K562 (cell line): Measurements from ENCODE around the gene EPHB4. TPM values are rescaled to one million over a fixed set of nuclear protein-coding genes. Genes with fewer than 3 reads are reported as not detected.

Experiments
- ATAC-seq: fragments of 200-7000 bp; cut with Tn5 transposase; 3 replicates; pipeline ENCODE4 v1.9.1; 2020; ENCODE audit warnings: moderate library complexity
- BruUV-seq: library from RNA; stranded (reverse); fragments of 400-500 nt; replicated peaks from 2 replicates; lab custom pipeline; 2021; lab: Mats Ljungman, UMichigan
- CTCF ChIA-PET: fragments of 300-600 bp; formaldehyde crosslinking; extraction: SDS; loops from one replicate; lab custom pipeline; 2021; ENCODE audit warnings: low intra/inter-chr PET ratio; lab: Yijun Ruan, JAX
- POLR2A ChIA-PET: fragments of 300-600, 350-650 bp; sonication (Branson Sonifier 250); formaldehyde crosslinking; extraction: SDS; loops from one replicate; lab custom pipeline; 2021; ENCODE audit warnings: antibody characterized with exemption, inconsistent platforms; lab: Yijun Ruan, JAX
- DNase-seq, 4 experiments: peaks; one replicate each; pipeline versions ENCODE4 v3.0.0 to v3.0.0-alpha.2; 2011 to 2018; ENCODE audit warnings: low spot score in 3 of 4, mixed read lengths in 3 of 4; ENCODE audit errors: extremely low read depth in 1 of 4
- FAIRE-seq: peaks from 2 replicates; lab custom pipeline; 2011; peaks lifted over from hg19 to GRCh38; lab: Jason Lieb, UNC
- H2AFZ ChIP-seq: 2 replicates; pipeline ENCODE4 v1.6.0; 2011; ENCODE audit warnings: low read depth, low read length, control low read depth, inconsistent platforms
- H3K27ac ChIP-seq: fragments of 200-600 bp; 3 replicates; pipeline ENCODE4 v1.8.0; 2011; ENCODE audit warnings: low read depth, mild to moderate bottlenecking, control low read depth, inconsistent platforms, low read length, moderate library complexity, mixed read lengths; ENCODE audit errors: extremely low read depth
- H3K27me3 ChIP-seq, 2 experiments: fragments of 300-600 bp in 1 of 2; 2 replicates in 1 of 2; 3 replicates in 1 of 2; pipeline versions ENCODE4 v1.6.0 to v1.8.0; 2011; ENCODE audit warnings: inconsistent platforms in 2 of 2, low read length in 2 of 2, mild to moderate bottlenecking in 1 of 2, mixed read lengths in 1 of 2, moderate library complexity in 1 of 2; ENCODE audit not compliant: control insufficient read depth in 2 of 2, insufficient read depth in 2 of 2
- H3K36me3 ChIP-seq: fragments of 300-600 bp; 3 replicates; pipeline ENCODE4 v1.8.0; 2011; ENCODE audit warnings: mild to moderate bottlenecking, low read length, inconsistent platforms; ENCODE audit not compliant: control insufficient read depth, insufficient read depth
- H3K4me1 ChIP-seq, 2 experiments: fragments of 200-600 bp in 1 of 2; replicated peaks in 1 of 2; 2 replicates in 1 of 2; 3 replicates in 1 of 2; pipeline versions ENCODE4 v1.5.1 to v1.8.0; 2011; ENCODE audit warnings: inconsistent platforms in 2 of 2, low read length in 2 of 2, mild to moderate bottlenecking in 1 of 2, mixed read lengths in 1 of 2, moderate library complexity in 1 of 2; ENCODE audit not compliant: control insufficient read depth in 2 of 2, insufficient read depth in 2 of 2
- H3K4me2 ChIP-seq: 2 replicates; pipeline ENCODE4 v1.6.1; 2011; ENCODE audit warnings: low read length, control low read depth, inconsistent platforms, mixed read lengths; ENCODE audit not compliant: insufficient read depth
- H3K4me3 ChIP-seq: fragments of 200-600 bp; sonication (generic), shearing (Covaris generic); 2 replicates; pipeline ENCODE4 v1.5.1; 2016; ENCODE audit warnings: control low read depth, inconsistent platforms
- H3K79me2 ChIP-seq: fragments of 200-600 bp; 3 replicates; pipeline ENCODE4 v1.8.0; 2011; ENCODE audit warnings: low read length, inconsistent platforms; ENCODE audit not compliant: control insufficient read depth, insufficient read depth
- H3K9ac ChIP-seq, 2 experiments: 2 replicates each; pipeline versions ENCODE4 v1.6.0 to v1.6.1; 2011; ENCODE audit warnings: low read depth in 2 of 2, low read length in 2 of 2, control low read depth in 1 of 2, inconsistent platforms in 1 of 2, mild to moderate bottlenecking in 1 of 2, mixed read lengths in 1 of 2; ENCODE audit not compliant: insufficient read depth in 1 of 2
- H3K9me1 ChIP-seq: one replicate; pipeline ENCODE4 v1.6.0; 2011; ENCODE audit warnings: inconsistent platforms, mild to moderate bottlenecking, low read length, moderate library complexity; ENCODE audit not compliant: control insufficient read depth, insufficient read depth
- H3K9me3 ChIP-seq: replicated peaks from 2 replicates; pipeline ENCODE4 v1.5.1; 2011; ENCODE audit warnings: low read depth, low read length, inconsistent platforms; ENCODE audit not compliant: control insufficient read depth, insufficient read depth
- H4K20me1 ChIP-seq: replicated peaks from 2 replicates; pipeline ENCODE4 v1.6.1; 2011; ENCODE audit warnings: low read length, inconsistent platforms, mixed read lengths; ENCODE audit not compliant: control insufficient read depth, insufficient read depth
- STAG1 ChIP-seq: sonication (generic); formaldehyde crosslinking; IDR thresholded peaks from 2 replicates; pipeline ENCODE4 v1.5.0; 2020; ENCODE audit warnings: missing genetic modification reagents, borderline replicate concordance
- ZNF707 ChIP-seq: fragments of 250-450 bp; sonication (Bioruptor Pico); conservative IDR thresholded peaks from 2 replicates; pipeline ENCODE4 v1.8.0; 2022; ENCODE audit warnings: inconsistent platforms, mild to moderate bottlenecking, moderate library complexity
- WGBS: fragments of 100-300 bp; shearing (Covaris generic); methylation state at CpG from one replicate; pipeline ENCODE4 v1.1.6; 2016; ENCODE audit warnings: low coverage, mixed read lengths; ENCODE audit not compliant: insufficient coverage; ENCODE audit errors: missing lambda C conversion rate; 5-methylcytosine and 5-hydroxymethylcytosine counted together
- in situ Hi-C: fragments of 300-500 bp; cut with MboI; formaldehyde crosslinking; loops from 4 replicates; pipeline ENCODE4 v1.15.0; 2018; ENCODE audit warnings: inconsistent platforms, mixed read lengths
- intact Hi-C: fragments of 100-400 bp; cut with micrococcal nuclease; formaldehyde crosslinking; loops from 2 replicates; pipeline ENCODE4 v1.14.2; 2022
- polyA plus RNA-seq, 8 experiments: library from polyadenylated mRNA; depleted of rRNA in 4 of 8; stranded (reverse) in 5 of 8; unstranded in 3 of 8; fragments of >200 nt; fragmentation: Nextera tagmentation in 2 of 8; fragmentation: Illumina TruSeq in 1 of 8; extraction: Ambion mirVana in 2 of 8; extraction: Trizol in 1 of 8; gene quantifications; 2 replicates each; pipeline versions ENCODE4 v1.2.1 to v1.2.3, GENCODE V29; 2011 to 2014; ENCODE audit warnings: inconsistent platforms in 1 of 8, missing spikeins in 1 of 8
- total RNA-seq, 7 experiments: library from RNA; depleted of rRNA in 6 of 7; stranded (reverse); fragments of >200 nt in 6 of 7; fragmentation: Illumina TruSeq in 2 of 7; extraction: Trizol in 2 of 7; gene quantifications; 2 replicates each; pipeline versions ENCODE4 v1.2.1 to v1.2.3, GENCODE V29; 2011 to 2021; ENCODE audit warnings: low replicate concordance in 1 of 7

Gene EPHB4
- total and polyA plus RNA-seq, 9 of the 15 experiments (the other 6 are each of a cell fraction or from before 2014, with no cell fraction given): 1.2 to 82.1 (median 37.9) TPM

- TF ChIP-seq STAG1 (CRISPR knock-in tag) (0 out of 2 replicates have a peak, but pooled peaks have one; percentile 12), ZNF707 (no peak)
- TF ChIP-seq, all 486 proteins: peak for 1
- Histone ChIP-seq H2AFZ (no peak overlapping the region), H3K27ac (no peak overlapping the region), H3K9me1 (no peaks in the 10 kb centered on the region), H3K4me3 (no peak overlapping the region), H3K4me2 (no peak overlapping the region), H3K79me2 (peaks cover 13% of the 10 kb centered on the region), H3K9me3 (no peaks in the 10 kb centered on the region), H3K9ac (peak overlapping the region in 1 of 2 experiments; percentile 56; a peak in 2 of 4 replicates), H3K27me3 (no peaks in the 10 kb centered on the region), H3K4me1 (peaks cover 4 to 38% of the 10 kb centered on the region in 2 experiments; a peak in 4 of 5 replicates), H4K20me1 (no peaks in the 10 kb centered on the region), H3K36me3 (0 out of 3 replicates have a peak, but pooled peaks cover 2% of the 10 kb centered on the region)
- intact Hi-C loops: loop anchor here (5.0 kb wide), 2 partner anchors 162 to 387 kb away; partner anchors contain the start of gene GIGYF1
- no TSS peak for BruUV-seq
- ATAC-seq (no peak), DNase-seq (peak in 3 of 4 experiments; percentile 20 to 50 (median 45)), FAIRE-seq (no peak)
- in situ Hi-C loops: loop anchor here (5.0 kb wide), 1 partner anchor 147 kb away; the partner anchor contains the start of gene POP7
- ChIA-PET CTCF (no interaction called here), POLR2A (interaction anchor here (0.9 to 1.0 kb wide), 2 partner anchors 9 to 52 kb away, joined by 3 read pairs; no protein-coding TSS in a partner anchor)
- WGBS: 84% methylated on average over 12 of the region's 14 CpGs
These were observed 27.0 kb upstream of the EPHB4 start for GRCh38 chr7:100854146-100854895.
